ENCODE results near the gene SLC36A1. TPM values are rescaled to one million over a fixed set of nuclear protein-coding genes. Genes with fewer than 3 reads are reported as not detected.
A peak's percentile ranks its signal among the peaks of the same experiment; 100 is the strongest.

Gene SLC36A1
- total RNA-seq, 1 experiment from 2014 or later, result 15.0 TPM

DNA sequence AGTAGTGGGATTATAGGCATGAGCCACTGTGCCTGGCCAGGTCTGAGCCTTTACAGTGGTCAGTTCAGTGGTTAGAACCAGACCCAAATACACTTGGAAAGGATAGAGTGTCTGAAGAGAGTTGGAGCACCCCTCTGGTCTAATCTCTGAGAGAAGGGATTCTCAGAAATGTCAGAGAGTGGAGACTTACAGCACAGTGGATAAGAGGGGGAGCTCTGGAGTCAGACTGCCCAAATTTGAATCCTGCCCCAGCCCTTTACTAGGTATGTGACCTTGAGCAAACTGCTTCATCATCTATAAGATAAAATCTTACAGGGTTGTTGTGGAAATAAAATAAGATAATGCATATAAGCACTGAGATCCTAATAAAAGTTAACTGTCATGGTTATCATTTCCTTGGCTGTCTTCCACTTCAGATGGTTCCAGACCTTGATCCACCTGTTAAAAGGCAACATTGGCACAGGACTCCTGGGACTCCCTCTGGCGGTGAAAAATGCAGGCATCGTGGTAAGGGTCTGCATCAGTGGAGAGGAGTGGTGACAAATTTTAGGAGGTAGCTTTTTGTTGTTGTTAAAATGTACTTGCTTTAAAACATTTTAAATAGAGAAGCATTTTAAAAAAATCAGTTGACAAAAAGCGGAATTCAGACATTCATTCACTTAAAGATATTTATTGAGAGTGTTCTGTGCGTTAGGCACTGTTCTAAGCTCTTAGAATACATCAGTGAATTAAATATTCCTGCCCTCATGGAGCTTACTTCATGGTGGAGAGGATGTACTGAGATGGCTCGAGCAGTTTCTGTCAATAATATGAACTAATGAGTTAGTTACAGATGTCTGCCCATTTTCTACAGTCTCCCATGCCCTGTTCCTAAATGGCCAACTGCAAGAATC lies 16.0 kb downstream of the SLC36A1 start:
- H3K4me1 Mint-ChIP-seq, result no peaks in the 10 kb centered on the region
- H3K9me3 Mint-ChIP-seq, result no peaks in the 10 kb centered on the region
- Histone ChIP-seq H2BK12ac (ENCODE audit: insufficient read length, low read depth, low read length) (no peak overlapping the region), H2AK5ac (ENCODE audit: insufficient read length, low read length) (no peak overlapping the region), H2BK5ac (ENCODE audit: insufficient read length, low read length) (no peak overlapping the region), H2AFZ (ENCODE audit: low read length) (no peak overlapping the region), H2BK15ac (ENCODE audit: low read depth, low read length) (no peak overlapping the region), H3K14ac (ENCODE audit: insufficient read depth, low read length) (no peak overlapping the region), H3T11ph (ENCODE audit: low read length) (no peak overlapping the region), H3K4me2 (ENCODE audit: insufficient read depth, insufficient read length, low read length) (no peak overlapping the region), H3K79me2 (ENCODE audit: insufficient read depth, low read length) (no peaks in the 10 kb centered on the region), H3K56ac (ENCODE audit: insufficient read length, low read depth, low read length) (no peak overlapping the region), H3K23me2 (ENCODE audit: insufficient read length, low read depth, low read length, poor library complexity, severe bottlenecking) (no peaks in the 10 kb centered on the region), H3K4ac (ENCODE audit: low read depth, low read length) (no peak overlapping the region), H3K4me1 (ENCODE audit: insufficient read depth, low read length) (no peaks in the 10 kb centered on the region), H4K20me1 (ENCODE audit: control insufficient read depth, insufficient read depth, insufficient read length) (no peaks in the 10 kb centered on the region), H4K5ac (ENCODE audit: insufficient read length, low read depth, low read length) (no peak overlapping the region), H4K8ac (replicated peaks; ENCODE audit: insufficient read length, low read depth, low read length) (no peak overlapping the region), H3K18ac (ENCODE audit: insufficient read length, low read depth, low read length) (no peak overlapping the region), H4K91ac (ENCODE audit: insufficient read length, low read depth, low read length) (no peak overlapping the region), H3K9me3 (ENCODE audit: control insufficient read depth, low read depth, low read length) (no peaks in the 10 kb centered on the region), H3K27me3 (ENCODE audit: insufficient read depth, low read length) (no peaks in the 10 kb centered on the region; the same call in 1 of the 2 replicates), H3K27ac (ENCODE audit: insufficient read length, low read depth, low read length) (no peak overlapping the region), H3K9ac (ENCODE audit: extremely low read depth, insufficient read length, low read length) (no peak overlapping the region), H3K23ac (ENCODE audit: insufficient read length, low read depth, low read length) (no peak overlapping the region), H2BK20ac (ENCODE audit: low read depth, low read length, poor library complexity, severe bottlenecking) (no peak overlapping the region), H2BK120ac (ENCODE audit: low read depth, low read length, poor library complexity, severe bottlenecking) (no peak overlapping the region), H3K79me1 (ENCODE audit: insufficient read depth, low read depth, low read length, poor library complexity, severe bottlenecking) (no peaks in the 10 kb centered on the region)
- no peak overlapping the region for H3K4me3 Mint-ChIP-seq
- no CpG with 5 or more reads among the region's 5 CpGs for WGBS (ENCODE audit: extremely low coverage, insufficient read length, low lambda C conversion rate)
- H3K27ac Mint-ChIP-seq, result no peak overlapping the region
- TF ChIP-seq CTCF (conservative IDR thresholded peaks at IDR 0.05), result peak; percentile 86
- DNase-seq, result peak; percentile 49
- no peaks in the 10 kb centered on the region for H3K27me3 Mint-ChIP-seq (ENCODE audit: low read depth)
- H3K36me3 Mint-ChIP-seq (ENCODE audit: insufficient read depth in 1 of 3, low read depth in 3 of 3), result peaks cover 10 to 35% (median 33%) of the 10 kb centered on the region in 3 experiments; a peak in 6 of 7 replicates

Measured in H9 (cell line).